NK-92 (cell line): ENCODE data around the gene TBATA.
"Not testable (repeated sequence)": the region's sequence is repeated elsewhere in the genome, so short reads cannot be mapped to it uniquely, and the experiment has no call there.

Experiments used
- DNase-seq: peaks from one replicate; lab custom pipeline; 2025; ENCODE audit not compliant: unreplicated experiment; lab: John Stamatoyannopoulos, UW

TBATA gene

DNA sequence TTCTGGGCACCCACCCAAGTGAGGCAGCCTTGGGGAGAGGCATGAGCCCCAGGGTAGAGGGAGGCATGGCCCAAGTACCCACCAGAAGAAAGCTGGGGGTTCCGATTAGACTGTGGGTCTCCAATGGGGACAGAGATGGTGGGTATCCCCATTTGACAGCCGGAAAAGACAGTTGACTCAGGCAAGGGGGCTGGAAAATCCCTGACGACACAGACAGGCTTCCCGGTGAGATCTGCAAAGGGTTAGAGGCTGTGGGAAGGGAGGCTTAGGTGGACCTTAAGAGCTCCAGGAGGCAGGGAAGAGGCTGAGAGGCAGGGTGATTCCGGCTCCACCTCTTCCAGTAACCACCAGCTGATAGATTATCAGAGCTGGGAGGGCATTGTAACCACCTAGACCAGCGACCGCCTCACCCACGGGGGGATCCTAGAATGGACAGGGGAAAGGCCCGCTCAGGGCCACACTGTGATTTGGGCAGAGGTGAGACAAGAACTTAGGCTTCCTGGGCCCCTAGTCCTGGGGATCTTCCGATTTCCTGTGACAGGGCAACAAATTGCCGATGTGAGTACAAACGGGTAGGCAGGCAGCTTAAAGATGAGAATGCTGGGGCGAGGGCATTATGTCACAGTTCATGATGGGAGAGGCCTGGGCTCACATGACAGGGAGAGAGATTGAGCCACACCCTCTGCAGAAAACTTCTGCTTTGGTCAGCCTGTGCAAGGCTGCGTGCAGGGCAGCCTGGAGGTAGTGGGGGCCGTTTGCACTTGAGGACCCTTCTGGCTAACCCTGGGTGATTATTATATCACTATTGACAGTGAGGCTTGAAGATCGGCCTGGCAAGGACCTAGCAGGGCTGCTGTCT, 5.4 kb downstream of the TBATA start:
- DNase-seq: no peak

DNA sequence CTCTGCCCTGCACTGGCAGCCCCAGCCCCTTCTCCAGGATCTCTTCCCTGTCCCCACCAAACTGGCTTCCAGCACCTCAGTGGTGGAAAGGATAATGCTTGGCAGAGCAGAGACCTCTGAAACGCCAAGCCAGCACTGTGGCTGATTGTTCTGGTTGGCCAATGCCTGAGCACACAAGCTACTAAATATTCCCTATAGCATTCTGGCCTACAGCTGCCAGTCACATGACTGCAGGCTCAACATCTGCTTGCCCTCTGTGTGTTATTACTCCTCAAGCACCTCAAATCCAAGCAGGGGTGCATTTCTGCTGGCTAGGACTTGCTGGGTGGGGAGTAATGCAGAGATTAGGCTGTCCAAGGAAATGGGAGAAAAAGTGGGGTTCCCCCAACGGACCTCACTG, 6.1 kb downstream of the TBATA start:
- DNase-seq: no peak

DNA sequence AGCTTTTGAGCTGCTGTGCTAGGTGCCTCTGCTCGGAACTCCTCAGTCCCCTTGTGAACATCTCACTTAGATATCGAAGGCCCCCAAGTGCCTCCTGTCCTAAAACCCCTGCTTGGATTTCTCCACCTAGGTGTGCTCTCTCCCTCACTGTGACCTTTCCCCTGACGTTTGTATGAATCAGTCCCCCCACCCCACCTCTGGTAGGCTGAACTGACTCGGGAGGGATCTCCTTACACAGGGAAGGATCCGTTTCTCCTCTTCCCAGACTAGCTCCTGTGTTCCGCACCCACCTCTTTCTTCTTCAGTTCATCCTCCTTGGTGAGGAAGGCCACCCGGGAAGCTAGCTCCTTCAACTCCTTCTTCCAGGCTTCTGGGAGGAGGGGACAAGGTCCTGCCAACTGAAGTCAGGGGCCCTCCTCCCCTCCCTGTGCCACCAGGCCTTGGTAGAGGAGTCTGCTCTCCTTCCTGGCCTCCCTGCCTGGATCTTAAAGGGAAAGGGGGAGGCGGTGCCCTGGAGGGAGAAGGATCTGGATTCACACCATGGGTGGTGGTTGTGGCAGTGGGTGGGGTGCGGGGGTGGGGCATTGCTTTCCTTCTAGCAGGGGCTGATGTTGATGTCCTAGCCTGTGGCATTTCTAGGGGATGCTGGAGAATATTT, 6.8 kb downstream of the TBATA start:
- no peak for DNase-seq

DNA sequence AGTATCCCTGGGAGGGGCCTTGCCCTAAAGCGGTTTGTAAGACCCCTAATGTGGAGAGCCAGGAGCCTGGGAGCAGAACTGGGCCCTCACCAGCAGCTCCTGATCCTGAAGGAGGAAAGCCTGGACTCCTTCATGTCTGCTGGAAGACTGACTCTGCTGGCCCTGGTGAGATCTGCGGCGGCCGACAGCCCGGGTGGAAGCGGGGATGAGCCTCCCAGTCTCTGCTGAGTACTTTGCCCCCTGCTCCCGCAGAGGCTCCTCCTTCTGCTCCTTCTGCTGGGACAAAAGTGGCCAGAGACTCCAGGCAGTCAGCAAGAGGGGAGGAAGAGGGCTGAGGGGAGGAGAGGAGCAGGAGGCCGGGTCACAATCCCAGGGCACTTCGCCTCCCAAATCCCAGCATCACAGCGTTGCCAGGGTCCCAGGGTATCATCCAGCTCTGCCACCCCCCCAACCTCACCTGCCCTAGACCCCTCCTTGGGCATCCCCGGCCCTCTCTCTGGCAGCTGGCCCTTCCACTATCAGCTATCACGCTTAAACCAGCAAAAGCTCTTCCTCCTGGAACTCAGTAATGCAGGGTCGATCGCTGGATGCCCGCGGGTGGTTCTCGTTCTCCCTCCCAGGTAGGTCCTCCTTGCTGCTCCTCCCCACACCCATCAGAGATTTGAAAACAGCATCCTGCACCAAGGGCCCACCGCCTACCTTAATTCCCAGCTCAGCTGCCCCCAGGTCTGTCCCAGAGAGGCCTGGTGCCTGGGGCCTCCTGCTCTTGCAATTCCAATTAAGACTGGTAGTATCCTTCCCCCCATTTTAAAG, 7.9 kb downstream of the TBATA start:
- DNase-seq: no peak

DNA sequence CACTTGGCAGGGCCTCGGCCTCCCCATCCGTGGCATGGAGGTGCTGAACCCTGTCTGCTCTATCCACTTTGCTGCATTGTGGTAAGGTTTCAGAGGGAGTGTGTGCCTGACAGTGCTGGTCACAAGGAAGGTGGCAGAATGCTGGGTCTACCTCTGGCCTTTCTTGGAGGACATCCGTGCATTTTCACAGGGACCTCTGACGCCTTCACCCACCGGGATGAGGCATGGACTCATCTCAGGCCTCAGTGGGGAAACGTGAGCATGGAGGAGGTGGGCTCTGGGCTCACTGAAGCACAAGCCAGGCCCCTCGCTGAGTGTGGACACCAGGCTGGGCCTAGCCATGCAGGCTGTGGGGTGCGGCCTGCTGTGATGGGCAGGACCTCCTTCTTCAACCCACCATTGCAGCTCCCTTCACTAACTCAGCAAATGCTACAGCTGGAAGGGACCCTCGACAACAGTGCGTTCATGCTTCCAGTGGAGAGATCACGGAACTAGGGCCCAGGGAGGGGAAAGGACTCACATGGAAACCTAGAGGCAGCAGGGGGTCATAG, 8.6 kb downstream of the TBATA start:
- DNase-seq: no peak

DNA sequence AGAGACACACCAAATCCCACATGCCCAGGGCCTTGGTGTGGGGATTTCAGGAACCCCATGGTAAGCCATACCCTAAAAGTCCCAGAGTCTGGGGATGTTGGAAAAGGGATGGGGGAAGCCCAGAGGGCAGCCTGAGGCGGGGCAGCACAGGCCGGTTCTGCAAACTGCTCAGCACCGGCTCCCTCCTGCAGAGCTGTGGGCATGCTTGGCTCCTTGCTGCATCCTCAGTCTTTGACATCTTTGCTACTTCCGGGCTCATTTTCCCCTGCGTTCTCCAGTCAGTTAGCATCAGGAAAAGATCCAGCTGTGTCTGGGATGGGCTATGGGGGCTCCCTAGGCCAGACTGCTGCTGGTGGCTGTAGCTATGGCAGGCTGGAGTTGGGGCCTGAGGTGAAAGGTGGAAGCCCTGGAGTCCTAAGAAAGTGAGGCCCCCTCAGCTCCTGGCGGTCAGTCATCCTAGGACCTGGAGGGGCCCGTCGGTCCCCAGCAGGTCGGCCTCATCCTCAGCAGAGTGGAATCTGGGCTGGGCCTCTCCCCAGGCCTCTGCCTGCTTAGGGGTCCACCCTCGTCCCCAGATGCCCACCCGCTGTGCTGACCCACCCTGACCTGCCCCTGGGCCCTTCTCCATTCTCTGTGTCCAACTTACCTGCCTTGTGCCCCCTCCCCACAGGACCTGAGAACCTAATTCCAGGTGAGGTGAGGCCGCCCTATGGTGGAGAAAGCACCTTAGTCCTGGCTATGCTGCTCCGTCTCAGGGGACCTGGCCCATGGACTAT, 9.3 kb downstream of the TBATA start:
- DNase-seq: no peak

DNA sequence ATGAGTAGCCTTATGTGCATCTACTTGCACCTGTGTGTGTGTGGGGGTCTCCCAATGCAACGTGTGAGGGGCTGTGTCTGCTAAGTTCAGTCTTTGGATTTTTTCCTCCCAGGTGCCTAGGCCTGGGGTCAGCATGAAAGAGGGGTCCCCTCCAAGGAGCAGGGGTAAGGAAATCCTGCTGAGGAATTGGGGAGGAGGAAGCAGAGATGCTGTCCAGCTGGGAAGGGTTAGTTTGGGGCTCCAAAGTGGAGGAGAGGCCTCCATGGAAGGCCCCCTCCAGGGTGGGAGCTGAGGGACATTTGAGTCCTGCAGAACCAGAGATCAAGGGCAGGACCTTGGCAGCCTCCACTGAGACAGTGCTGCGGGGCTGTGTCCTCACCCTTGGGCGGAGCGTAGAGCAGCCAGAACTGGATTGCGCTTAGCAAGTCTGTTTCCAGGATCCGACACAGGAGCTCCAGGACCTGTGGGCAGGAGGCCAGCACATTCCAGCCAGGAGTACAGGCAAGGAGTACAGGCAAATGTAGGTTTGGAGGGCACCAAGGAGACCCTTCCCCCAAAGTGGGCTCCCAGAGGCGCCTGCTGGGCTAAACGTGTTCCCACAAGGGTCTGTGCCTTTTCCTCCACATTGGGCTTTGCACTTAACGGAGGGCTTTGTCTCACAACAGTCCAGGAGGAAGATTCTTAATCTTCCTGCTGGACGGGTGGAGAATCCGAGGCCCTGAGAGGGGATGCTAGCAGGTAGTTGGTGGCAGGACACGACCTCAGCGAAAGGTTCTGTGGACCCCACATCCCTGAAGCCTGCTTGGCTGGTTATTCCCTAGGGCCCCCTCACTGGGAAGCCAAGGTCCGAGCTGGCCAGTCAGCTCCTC, 10.1 kb downstream of the TBATA start:
- DNase-seq: no peak

DNA sequence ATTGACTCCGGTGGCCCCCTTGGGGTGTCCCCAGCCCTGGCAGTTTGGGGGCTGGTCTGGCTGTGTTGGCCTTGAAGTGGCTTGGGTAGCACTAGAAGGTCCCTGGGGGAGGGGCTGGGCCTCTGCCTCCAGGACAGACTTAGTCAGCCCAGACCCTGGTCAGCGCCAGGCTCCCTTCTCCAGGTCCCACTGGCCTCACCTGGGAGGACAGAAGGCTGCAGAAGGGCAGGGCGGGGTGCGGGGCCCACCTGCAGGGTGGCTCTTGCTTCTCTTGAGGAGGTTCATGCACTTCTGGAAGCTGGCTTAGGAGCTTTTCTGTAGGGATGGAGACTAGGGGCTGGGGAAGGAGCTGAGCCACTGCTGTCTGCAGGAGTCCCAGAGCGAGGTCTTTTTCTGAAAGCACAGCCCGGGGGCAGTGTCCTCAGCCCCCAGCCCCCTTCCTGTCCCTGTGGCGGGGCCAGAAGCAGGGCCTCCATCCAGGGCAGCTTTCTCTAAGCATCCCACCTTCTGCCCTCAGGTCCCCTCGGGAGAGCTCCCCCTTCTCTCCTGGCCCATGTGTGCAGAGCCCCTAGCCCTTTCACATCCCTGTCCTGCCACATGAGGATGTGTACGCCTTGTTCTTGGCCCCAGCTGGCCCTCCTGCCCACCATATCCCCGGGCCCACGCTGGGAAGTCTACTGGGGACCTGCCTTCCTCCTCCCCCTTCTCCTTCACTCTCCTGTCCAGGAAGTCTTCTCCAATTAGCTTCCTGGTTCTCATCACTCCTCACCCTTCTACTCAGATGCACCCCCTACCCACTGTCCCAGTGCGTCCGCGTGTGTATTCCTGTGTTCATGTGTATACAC, 11.0 kb downstream of the TBATA start:
- no peak for DNase-seq

DNA sequence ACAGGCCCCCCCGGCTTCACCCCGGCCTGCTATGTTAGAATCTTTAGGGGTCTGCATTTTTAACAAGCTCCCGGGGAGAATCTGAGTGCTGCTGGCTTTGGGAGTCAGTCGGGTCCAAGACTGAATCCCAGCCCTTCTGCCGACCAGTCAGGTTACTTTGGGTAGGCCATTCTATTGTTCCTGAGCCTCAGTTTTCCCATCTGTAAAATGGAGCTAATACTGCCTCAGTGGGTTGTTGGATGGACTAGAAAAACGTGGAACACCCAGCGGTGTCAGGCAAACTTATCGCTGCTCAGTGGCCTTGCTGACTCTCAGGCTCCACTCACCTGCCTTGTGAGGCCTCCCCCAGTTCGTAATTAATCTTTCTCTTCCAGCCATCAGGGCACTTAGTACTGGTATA, 11.7 kb downstream of the TBATA start:
- DNase-seq: no peak

DNA sequence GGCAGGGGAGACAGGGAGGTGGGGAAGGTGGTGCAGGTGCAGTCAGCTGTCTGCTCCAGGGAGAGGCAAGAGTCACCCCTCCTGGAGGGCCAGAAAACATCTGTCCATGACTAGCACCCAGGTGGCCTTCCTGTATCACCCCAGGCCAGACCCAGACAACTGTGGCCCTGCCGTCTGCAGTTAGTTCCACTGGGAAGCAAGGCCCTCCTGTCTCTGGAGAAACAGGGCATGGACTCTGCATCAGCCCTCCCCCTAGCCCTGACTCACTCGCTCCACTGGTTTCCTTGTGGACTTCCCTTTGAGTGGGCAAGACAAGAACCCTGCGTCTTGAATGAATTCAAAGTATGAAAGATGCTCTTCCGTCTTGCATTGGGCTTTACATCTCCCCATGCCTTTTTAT, 12.6 kb downstream of the TBATA start:
- DNase-seq: no peak

DNA sequence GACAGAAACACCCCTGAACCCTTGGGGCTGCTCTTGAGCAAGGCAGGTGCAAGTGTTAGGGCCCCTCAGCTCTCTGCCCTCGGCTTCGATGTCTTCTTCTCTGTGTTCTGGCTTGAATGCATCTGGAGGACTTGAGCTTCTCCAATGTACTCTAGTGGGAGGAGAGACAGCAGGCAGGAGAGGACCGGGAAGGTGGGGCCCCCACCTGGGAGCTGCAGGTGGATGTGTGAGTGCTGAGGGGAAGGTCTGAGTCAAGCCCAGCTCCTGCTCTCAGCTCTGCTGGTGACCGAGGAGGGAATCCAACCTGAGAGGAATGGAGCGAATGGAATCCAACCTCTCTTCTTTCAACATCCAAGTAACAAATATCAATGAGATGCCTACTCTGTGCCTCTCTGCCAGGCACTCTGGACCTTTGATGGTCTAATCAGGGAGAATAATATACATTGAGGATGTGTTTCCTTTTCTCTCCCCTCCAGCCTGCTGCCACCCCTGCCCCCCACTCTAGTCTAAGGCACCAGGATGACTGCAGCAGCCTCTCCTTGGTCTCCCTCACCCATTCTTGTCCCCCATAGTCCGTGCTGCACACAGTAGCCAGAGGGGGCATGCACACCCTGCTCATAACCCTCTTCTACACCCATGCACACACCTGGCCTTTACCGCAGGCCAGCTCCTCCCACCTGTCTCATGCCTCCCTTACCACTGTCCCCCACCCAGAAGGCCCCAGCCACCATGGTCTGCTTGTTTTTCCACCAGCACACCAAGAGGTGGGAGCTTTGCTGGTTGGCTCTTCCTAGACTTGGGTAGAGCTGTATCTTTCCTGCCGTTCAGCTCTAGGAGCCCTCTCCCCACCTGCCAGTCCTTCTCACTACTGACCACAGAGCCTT, 13.6 kb downstream of the TBATA start:
- no peak for DNase-seq

DNA sequence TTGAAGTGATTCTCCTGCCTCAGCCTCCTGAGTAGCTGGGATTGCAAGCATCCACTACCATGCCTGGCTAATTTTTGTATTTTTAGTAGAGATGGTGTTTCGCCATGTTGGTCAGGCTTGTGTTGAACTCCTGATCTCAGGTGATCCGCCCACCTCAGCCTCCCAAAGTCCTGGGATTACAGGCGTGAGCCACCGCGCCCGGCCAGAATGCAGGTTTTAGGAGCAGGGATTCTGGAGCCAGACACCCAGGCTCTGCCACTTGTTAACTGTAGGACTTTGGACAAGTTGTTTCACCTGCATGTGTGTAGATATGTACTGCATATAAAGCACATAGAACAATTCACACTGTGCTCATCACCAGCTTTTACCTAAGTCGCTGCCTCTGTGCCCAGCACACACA, 14.7 kb downstream of the TBATA start:
- DNase-seq: not testable (repeated sequence)

DNA sequence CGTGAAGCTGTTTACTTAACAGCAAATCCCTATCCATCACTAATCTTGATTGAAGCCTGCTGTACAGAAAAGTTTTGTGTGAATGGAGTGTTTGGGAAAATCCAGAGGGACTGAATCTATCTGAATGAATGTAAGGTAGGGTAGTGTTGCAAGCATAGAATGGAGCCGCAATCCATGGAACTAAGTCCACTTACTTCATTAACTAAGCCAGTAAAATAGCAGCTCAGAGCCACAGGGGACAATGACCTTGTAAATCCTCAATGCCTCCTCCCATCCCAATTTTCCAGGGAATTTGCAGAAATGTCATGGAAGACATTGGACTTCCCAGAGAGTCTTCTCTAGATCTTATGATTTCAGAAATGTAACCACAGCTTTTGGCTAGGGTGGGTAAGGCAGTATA, 15.2 kb downstream of the TBATA start:
- no peak for DNase-seq

DNA sequence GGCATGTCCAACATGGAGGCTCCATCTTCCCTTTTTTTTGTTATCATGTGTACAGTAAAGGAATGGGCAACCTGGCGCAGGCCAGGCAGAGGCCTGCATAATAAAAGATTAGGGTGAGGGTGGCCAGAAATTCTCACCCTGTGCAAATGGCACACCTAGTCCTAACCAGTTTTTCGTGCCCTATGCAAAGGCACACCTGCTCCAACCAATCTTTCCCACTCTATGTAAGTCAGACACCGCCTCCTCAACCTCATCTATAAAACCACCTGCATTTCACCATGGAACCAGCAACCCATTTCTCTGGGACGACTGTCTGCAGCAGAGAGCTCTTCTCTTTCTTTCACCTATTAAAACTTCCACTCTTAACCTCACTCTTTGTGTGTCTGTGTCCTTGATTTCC, 16.1 kb downstream of the TBATA start:
- no peak for DNase-seq

DNA sequence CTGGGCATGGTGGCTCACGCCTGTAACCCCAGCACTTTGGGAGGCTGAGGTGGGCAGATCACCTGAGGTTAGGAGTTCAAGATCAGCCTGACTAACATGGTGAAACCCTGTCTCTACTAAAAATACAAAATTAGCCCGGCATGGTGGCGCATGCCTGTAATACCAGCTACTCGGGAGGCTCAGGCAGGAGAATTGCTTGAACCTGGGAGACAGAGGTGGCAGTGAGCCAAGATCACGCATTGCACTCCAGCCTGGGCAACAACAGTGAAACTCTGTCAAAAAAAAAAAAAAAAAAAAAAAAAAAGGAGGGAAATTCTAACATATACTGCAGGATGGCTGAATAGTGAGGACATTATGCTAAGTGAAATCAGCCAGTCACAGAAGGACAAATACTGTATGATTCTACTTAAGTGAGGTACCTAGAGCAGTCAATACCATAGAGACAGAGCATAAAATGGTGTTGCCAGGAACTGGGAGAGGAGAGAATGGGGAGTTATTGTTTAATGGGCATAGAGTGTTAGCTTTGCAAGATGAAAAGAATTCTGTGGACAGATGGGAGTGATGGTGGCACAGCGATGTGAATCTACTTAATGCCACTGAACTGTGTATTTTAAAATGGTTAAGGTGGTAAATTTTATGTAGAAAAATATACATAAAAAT, 17.0 kb downstream of the TBATA start:
- DNase-seq: not testable (repeated sequence)

DNA sequence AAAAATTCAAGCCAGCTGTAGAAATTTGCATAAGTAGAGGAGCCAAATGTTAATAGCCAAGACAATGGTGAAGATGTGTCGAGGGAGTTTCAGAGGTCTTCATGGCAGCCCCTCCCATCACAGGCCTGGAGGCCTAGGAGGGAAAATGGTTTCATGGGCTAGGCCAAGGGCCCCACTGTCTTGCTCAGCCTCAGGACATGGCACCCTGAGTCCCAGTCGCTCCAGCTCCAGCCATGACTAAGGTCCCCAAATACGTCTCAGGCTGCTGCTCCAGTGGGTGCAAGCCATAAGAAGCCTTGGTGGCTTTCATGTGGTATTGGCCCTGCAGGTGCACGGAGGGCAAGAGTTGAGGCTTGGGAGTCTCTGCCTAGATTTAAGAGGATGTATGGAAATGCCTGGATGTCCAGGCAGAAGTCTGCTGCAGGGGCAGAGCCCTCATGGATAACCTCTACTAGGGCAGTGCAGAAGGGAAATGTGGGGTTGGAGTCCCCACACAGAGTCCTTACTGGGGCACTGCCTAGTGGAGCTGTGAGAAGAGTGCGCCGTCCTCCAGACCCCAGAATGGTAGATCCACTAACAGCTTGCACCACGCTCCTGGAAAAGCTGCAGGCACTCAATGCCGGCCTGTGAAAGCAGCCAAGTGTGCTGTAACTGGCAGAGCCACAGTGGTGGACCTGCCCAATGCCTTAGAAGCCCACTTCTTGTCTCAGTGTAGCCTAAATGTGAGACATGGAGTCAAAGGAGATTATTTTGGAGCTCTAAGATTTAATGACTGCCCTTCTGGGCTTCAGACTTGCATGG, 19.2 kb downstream of the TBATA start:
- DNase-seq: no peak

DNA sequence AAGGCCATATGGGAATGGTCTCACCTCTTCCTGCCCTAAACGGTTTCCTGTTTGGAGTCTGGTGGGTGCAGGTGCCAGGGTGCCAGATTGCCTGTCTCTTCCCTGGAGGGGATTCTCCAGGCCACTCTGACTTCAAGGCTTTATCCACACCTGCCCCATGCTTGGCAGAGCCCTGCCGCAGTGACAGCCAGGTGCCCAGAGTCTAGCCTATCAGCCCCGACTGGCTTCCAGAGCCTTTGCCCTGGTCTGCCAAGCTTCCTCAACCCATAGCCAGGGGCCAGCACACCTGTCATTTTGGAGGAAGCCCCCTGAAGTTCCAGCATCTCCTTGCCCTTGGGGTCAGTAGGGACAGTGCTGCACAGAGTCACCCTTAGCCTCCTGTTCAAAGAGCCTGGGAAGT, 21.6 kb downstream of the TBATA start:
- no peak for DNase-seq
